ENCODE measurements around the gene RO60.
A peak's percentile ranks its signal among the peaks of the same experiment; 100 is the strongest.
"Not testable (repeated sequence)": the region's sequence is repeated elsewhere in the genome, so short reads cannot be mapped to it uniquely, and the experiment has no call there.

RO60 gene

GRCh38 chr1:193059282-193060114, at the start of gene RO60, which contains the start of gene UCHL5:
TSS of gene RO60 (plus strand) at chr1:193059612. CDS start at chr1:193069055, 9,443 bp downstream.
TSS of gene UCHL5 (minus strand) at chr1:193059360. CDS start at chr1:193059260, 100 bp downstream.
- DNase-seq, result peak; percentile 90

DNA sequence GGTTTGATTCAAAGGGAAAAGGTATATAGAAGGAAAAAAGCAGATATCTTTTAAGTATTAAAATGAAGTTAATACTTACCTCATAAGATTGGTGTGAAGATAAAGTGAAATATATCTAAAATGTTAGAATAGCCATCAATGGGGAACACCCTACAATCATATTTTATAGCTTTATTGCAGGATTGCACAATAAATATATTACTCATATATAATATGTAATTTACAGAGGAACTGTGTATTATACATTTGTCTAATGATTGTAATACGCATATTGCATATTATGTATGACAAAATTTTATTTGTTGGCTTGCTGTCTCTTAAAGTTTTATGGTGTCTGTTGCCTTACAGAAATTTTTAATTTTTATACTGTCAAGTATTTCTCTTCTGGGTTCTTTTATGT, 48.0 kb upstream of the RO60 start:
- no peak for DNase-seq

GRCh38 chr1:193013005-193013404, 46.4 kb upstream of the RO60 start:
- DNase-seq, result no peak

DNA sequence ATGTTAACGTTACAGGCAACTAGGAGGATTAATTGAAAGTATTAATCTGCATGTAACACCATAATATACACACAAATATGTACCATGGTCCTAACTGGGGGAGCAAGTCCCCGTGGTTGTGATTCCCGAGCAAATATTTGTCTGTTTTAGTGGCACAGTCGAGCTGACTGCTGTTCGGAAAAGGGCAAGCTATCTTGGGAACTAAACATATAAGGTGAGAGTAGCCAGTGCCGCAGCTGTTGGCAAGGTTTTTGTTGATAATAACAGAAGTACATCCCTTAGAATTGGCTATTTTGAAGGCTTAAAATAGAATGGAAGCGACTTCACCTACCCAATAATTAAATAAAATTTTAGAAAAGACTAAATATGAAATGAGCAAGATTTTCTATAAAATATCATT, 45.7 kb upstream of the RO60 start:
- no peak for DNase-seq

DNA sequence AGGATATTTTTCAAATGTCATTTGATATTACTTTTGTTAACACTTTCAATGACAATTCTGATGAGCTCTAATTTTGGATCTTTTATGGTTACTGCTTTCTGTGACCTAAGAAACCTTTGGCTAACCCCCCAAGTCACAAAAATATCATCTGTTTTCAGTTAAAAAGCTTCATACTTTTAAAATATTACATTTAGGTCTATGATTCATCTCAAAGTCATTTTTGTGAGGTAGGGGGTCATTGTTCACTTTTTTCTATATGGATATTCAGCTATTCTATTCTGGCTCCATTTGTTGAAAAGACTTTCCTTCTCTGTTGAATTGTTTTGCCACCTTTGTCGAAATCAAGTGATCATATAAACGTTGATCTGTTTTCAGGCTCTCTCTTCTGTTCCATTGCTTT, 45.0 kb upstream of the RO60 start:
- DNase-seq, result no peak

DNA sequence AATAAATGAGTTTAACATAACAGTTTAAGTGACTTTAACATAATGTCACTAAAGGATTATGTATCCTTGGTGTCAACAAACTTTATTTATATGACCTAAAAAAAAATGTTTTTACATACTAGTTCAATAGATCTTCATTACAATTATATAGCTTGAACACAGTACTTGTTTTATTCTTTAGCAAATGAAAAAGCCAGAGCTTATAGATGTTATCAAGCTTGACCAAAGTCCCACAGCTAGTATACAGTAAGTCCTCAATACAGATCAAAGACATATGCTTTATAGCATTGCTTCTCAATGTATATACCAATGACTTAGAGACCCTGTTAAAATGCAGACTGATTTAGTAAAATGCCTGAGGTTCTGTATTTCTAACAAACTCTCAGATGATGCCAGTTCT, 42.6 kb upstream of the RO60 start:
- no peak for DNase-seq

- no peak for DNase-seq
Measured at GRCh38 chr1:193019442-193020026, 39.9 kb upstream of the RO60 start.

GRCh38 chr1:193025218-193025617, 34.2 kb upstream of the RO60 start:
- no peak for DNase-seq

DNA sequence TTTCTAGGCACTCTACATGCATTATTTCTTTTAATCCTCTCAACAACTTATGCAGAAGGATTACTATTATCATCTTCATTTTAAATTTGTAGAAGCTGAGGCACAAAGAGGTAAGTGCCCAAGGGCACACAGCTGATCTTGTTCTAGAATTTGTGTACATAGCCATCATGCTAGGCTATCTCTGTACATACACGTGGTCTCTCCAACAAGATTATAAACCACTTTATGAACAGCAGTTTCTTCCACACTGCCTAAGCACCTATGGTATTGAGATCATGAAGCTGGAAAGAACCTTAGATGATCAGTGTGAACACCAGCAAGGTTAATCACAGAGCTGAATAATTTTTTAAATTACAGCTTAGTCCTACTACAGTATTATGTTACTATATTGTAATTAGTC, 29.1 kb upstream of the RO60 start:
- DNase-seq, result no peak

DNA sequence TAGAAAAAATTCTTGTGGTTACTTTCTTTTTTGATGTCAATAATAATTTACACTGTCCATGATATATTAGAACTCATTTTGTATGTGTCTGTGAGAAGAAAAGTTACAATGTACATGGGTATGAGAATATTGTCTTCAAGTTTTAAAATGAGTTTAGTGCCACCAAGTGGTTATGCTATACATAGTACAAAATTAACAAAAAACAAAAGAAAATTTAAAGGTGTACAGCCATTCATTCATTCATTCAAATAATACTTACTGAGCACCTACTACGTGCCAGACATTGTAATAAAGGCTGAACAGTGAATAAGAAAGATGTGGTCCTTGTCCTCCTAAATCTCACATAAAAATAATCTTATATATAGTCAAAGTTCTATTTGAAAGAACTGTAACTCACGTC, 28.0 kb upstream of the RO60 start:
- no peak for DNase-seq

DNA sequence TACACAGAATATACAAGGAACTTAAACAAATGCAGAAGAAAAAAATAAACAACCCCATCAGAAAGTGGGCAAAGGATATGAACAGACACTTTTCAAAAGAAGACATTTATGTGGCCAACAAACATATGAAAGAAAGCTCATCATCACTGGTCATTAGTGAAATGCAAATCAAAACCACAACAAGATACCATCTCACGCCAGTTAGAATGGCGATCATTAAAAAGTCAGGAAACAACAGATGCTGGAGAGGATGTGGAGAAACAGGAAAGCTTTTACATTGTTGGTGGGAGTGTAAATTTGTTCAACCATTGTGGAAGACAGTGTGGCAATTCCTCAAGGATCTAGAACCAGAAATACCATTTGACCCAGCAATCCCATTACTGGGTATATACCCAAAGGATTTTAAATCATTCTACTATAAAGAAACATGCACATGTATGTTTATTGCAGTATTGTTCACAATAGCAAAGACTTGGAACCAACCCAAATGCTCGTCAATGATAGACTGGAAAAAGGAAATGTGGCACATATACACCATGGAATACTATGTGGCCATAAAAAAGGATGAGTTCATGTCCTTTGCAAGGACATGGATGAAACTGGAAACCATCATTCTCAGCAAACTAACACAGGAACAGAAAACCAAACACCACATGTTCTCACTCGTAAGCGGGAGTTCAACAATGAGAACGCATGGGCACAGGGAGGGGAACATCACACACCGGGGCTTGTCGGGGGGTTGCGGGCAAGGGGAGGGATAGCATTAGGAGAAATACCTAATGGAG, 26.6 kb upstream of the RO60 start:
- not testable (repeated sequence) for DNase-seq

- no peak for DNase-seq
Measured at GRCh38 chr1:193033610-193034009, 25.8 kb upstream of the RO60 start.

- no peak for DNase-seq
Measured at GRCh38 chr1:193036337-193037047, 22.9 kb upstream of the RO60 start.

DNA sequence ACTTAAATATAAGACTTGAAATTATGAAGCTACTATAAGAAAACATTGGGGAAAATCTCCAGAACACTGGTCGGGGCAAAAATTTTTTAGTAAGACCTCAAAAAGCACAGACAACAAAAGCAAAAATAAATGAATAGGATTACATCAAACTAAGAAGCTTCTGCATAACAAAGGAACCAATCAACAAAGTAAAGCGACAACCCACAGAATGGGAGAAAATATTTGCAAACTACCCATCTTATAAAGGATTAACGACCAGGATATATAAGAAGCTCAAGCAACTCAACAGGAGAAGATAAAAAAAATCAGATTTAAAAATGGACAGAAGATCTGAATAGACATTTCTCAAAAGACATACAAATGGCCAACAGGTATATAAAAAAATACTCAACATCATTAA, 19.4 kb upstream of the RO60 start:
- DNase-seq, result no peak

DNA sequence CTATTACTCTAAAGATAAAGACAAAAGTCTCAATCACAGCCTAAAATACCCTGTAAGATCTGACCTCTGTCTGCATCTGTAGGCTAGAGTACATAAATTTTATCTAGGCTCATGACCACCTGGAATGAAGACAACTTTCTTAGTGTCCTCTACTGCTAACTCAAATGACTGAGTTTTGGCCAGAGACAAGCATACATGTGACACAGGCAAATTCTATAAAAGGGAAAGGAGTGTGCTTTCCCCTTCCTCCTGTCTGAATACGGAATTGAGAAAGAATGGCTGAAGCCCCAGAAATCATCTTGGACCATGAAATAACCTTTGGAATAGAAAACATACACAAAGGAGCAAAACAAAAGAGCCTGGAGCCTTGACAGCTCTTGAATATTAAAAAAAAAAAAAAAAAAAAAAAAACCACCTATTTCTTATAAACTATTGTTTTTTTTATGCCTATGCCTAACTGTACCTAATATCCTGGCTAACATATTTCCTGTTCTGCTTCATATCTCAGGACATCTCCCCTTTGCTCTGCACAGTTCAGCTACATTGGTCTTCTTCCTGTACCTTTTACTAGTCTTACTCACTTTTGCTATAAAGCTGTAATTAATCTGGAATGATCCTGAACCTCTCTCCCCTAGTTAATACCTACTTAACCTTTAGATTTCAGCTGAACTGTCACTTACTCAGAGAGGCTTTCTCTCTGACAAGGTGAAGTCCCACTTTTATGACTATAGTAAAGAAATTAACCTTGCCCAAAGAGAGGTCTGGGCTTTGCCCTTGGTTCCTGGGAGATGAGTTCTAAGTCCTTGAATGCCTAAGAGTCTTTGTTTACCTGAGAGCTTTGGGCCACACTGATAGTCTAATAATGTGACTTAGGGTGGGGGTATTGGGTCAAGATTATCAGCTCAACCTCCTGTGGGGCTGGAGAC, 16.4 kb upstream of the RO60 start:
- no peak for DNase-seq

GRCh38 chr1:193048913-193049312, 10.5 kb upstream of the RO60 start:
- DNase-seq, result not testable (repeated sequence)

DNA sequence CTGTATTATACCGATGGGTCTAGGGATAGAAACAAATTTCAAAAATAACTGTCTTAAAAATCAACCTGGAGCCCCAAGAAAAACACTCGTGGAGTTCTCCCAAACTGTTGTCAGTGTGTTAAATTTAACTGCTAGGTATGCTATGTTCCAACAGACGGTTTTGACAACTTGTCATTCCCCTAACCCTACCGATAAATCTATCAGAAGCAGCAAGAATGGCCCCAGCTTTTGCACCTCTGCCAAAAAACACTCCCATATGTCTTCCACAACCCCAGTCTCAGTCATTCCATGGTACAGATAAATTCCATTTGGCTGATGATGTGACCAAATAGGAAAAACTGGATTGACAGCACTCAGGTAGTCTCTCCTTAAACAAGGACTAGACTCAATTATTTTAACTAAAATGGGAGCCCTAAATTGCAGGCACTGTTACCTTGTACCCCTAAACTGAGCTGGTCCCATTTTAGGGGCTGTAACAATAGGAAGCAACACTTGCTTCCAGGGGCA, 5.2 kb upstream of the RO60 start:
- DNase-seq, result no peak

- peak; percentile 44 for DNase-seq
Measured at GRCh38 chr1:193058529-193059281, 707 bp upstream of the RO60 start.

- no peak for DNase-seq
Measured at GRCh38 chr1:193060115-193060403, 647 bp downstream of the RO60 start.

DNA sequence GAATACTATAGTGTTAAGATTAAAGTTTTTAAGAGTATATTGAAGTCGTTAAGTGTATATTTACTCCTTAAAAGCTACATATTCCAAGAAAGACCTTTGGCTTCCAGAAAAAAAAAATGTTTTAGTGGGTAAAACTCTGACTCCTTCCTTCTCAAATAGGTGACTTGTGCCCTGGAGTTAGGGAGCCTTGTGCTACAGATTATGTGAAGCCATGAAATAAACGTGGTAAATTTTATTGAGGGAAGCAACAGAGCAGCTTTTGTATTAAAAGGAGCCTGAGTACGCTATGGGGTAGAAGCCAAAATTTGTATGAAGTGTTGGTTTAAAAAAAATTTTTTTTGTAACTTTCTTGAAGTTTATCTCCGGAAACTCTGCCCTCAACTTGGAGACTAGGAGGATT, 994 bp downstream of the RO60 start:
- DNase-seq, result no peak

- no peak for DNase-seq
Measured at GRCh38 chr1:193060938-193061337, 1.5 kb downstream of the RO60 start.

All from activated gamma-delta T cell treated with Interleukin-2 at 50 U/mL for 16 hours (primary cell).